HG03575 (cell line): ENCODE data around the gene TCHHL1.
"Not testable (repeated sequence)": the region's sequence is repeated elsewhere in the genome, so short reads cannot be mapped to it uniquely, and the experiment has no call there.

Source experiments
- ATAC-seq: cut with Tn5 transposase; IDR thresholded peaks from one replicate; pipeline ENCODE4 v1.9.1; 2021; ENCODE audit not compliant: unreplicated experiment, insufficient number of reproducible peaks, low FRiP score; ENCODE audit errors: extremely low read depth

The TCHHL1 gene

GRCh38 chr1:152107031-152107983 is 18.4 kb upstream of the TCHHL1 start:
- ATAC-seq, result no peak

DNA sequence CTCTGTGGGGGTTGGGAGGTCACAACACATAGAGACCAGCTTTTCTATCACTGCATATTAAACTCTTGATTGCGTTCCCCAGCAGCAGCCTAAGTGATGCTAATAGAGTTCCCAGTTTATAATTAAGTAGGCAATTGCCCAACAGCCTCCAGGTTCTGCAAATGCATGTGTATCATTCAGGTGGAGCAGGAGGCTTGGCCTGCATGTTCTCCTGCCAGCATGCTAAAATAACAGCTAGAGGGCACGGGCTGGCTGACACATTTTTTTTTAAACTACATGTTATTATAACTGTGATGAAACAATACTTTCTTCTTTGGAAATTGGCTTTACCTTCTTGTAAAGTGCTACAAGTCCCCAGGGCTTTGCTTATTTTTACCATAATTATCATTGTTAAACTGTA is 16.0 kb upstream of the TCHHL1 start:
- no peak for ATAC-seq

GRCh38 chr1:152096931-152097330 is 8.1 kb upstream of the TCHHL1 start:
- no peak for ATAC-seq

DNA sequence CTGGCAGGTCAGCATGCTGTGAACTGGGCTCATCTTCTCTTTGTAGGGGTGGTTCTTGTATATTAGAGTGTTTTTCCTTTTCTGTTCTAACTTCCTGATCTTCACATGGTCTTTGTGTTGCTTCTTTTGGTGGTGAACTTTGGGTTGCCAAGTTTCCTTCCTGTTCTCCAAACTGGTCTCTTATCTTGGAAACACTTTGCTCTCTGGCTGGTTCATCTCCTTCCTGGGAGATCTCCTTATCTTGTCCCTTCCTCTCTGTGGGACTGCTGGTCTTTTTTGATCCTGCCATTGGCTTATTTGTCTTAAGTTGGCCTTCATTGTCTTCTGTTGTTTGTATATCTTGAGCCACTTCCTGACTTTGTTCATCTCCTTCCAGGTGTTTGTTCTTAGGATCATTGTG is 2.1 kb downstream of the TCHHL1 start:
- ATAC-seq, result no peak

GRCh38 chr1:152084853-152085252 is 4.0 kb downstream of the TCHHL1 start:
- no peak for ATAC-seq

DNA sequence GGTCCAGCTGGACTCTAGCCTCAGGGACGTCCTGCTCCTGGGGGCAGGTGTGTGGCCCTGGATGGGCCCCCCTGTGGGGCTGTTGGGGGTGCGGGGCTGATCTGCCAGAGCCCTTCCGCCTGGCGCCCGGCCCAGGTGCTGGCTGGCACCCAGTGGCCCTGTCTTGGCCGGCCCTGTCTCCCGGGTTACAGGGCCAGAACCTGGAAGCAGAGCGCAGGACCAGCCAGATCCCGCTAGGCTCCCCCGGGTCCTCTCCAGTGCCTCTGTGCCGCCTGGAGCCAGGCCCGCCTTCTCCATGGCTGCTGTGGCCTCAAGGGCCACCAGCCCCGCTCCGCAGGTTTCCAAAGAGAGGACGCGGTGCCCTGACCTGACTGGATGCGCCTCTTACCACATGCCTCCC is 7.8 kb downstream of the TCHHL1 start:
- ATAC-seq, result not testable (repeated sequence)

GRCh38 chr1:152080494-152080893 is 8.4 kb downstream of the TCHHL1 start:
- not testable (repeated sequence) for ATAC-seq

- ATAC-seq, result no peak
Measured at GRCh38 chr1:152078831-152079441, 9.9 kb downstream of the TCHHL1 start.

DNA sequence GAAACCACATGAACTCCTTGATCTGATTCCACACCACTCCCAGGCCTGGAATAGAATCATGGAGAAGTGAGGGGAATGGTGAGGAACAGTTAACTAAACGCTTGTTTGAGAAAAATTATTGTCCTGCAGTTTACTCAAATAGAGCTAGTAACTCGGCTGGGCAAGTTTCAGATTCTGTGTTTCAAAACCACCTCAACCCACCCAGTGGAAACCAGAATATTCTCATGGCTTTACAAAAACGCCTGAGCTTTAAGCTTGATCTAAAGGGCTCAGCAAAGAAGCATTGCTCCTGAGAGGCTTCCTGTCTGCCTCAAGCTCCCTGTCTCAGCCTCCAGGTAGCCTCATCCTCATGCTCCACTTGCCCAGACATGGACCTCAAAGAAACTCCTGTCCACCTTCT is 16.6 kb downstream of the TCHHL1 start:
- no peak for ATAC-seq

DNA sequence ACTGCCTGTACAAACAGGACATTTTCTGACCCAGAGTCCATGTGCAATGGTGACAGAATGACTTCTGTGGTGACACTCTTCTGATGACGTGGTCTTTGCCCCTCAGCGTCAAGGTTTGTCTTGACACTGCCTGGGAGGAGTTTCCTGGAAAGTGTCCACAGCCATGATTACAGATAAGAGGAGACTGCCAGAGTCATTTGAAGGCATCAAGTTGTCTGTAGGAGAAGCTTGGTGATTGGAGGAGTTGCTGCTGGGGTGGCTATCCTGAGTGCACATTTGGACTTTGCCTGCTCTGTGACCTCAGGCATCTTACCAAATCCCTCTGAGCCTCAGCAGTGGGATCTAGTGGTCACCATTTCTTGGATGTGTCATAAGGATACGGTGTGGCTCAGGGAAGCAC is 17.7 kb downstream of the TCHHL1 start:
- no peak for ATAC-seq

GRCh38 chr1:152067929-152068328 is 20.9 kb downstream of the TCHHL1 start:
- ATAC-seq, result no peak

- no peak for ATAC-seq
Measured at GRCh38 chr1:152067150-152067549, 21.7 kb downstream of the TCHHL1 start.

- ATAC-seq, result no peak
Measured at GRCh38 chr1:152061952-152062351, 26.9 kb downstream of the TCHHL1 start.

GRCh38 chr1:152053375-152053774 is 35.5 kb downstream of the TCHHL1 start:
- no peak for ATAC-seq

- ATAC-seq, result no peak
Measured at GRCh38 chr1:152052606-152053005, 36.3 kb downstream of the TCHHL1 start.

DNA sequence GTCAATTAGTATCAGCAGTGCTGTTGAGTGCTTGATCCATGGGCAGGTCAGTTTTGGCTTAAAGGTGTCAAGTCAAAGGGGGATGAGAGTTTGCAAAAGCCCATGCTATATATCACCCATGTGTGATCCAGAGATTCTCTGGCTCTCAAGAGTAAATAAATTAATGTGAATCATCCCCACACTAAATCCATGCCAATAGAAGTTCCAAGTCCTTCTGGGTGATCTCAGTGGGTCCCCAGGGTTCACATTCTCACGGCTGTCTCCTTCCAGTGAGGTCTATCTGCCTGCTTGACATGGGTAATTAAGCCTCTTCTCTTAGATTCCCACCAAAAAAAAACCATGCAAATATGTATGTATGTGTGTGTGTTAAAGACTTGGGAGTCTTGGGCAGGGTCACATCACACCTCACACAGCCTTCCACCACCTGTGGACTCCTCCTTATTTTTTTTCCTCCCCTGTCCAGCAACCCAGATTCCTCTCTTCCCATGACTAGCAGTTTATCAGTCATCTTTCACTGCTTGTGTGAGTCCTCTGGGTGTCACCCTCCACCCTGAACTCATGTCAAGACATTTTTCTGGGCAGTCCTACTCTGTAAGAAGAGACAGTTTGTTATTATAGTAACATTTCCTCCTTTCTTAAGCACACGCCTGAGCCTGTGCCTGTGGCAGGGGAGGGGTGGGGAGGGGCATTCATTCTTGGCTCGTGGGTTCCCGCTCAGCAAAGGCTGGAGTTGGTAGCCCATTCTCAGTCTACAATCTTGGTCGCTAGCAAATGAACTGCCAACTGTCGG is 37.8 kb downstream of the TCHHL1 start:
- no peak for ATAC-seq

DNA sequence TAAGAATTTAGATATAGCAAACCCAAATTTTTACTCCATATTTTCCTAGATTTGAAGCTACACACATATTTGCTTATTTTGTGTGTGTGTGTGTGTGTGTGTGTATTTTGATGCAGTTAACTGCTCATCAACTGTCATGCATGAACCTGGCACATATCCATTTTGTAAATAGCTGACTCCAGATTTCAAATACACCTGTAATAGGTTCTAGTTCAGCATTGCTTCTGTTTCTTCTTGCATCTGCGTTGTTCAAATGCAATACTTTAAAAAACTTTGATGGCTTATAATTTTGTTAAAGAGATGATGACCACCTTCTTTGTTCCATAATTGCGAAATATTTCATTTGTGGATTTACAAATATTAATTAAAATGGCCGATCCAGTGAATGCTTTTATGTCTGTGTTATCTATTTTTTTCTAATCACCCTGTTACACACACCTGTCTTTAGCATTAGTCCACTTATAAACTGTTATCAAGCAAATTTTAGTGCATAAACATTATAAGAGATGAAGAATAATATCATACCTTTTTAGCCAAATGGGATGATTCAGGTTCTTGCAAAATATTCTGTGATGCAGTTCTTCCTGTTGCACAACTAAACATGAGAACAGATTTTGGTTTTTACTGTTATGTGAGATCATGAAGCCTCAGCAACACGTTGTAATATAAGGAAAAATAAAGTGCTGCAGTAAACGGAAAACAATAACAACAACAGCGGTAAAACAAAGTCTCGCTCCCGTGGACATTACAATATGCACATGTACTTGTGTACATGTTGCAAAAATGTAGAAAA is 39.4 kb downstream of the TCHHL1 start:
- ATAC-seq, result no peak

DNA sequence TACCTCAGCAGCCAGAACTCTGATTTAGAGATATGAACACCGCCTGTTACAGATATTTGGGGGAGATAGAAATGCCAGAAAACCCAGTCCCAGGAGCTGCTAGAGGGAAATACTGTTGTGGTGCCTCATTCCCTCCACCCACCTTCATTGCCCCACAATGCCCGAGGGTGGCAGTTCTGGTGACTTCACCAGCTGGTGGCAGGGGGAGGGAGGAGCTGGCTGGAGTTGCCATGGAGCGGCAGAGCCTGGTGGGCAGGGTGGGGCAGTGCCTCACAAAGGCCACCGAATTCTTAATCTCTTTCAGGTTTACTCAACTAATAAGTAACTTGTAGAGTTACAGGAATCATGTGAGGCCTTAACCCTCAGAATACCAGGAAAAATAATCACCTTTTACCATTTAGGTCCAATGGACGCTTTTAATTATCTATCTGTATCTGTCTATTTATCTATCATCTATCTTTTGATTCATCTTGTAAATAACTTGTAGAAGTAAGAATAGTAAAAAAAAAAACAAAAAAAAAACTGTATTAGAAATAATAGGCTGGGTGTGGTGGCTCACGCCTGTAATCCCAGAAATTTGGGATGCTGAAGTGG is 40.4 kb downstream of the TCHHL1 start:
- peak; percentile 6 for ATAC-seq
